ENCODE data around the gene RPS21. TPM values are rescaled to one million over a fixed set of nuclear protein-coding genes. Genes with fewer than 3 reads are reported as not detected.

RPS21 gene
- total RNA-seq, 1 donor from 2014 or later, result 830 TPM

- DNase-seq (ENCODE audit: low spot score), result no peak
- peaks cover 48% of the 10 kb centered on the region for H3K4me1 Mint-ChIP-seq (ENCODE audit: low read depth)
- no peak for TF ChIP-seq CTCF (IDR thresholded peaks at IDR 0.05)
- H3K4me3 Mint-ChIP-seq (ENCODE audit: unreplicated experiment), result no peak overlapping the region
- peaks cover 4% of the 10 kb centered on the region for H3K9me3 Mint-ChIP-seq (ENCODE audit: low read depth)
- H3K27me3 Mint-ChIP-seq (ENCODE audit: low read depth), result no peaks in the 10 kb centered on the region
- H3K36me3 Mint-ChIP-seq (ENCODE audit: low read depth), result peaks cover 6% of the 10 kb centered on the region
- peak overlapping the region; percentile 17 for H3K27ac Mint-ChIP-seq (ENCODE audit: unreplicated experiment)
Observed at GRCh38 chr20:62381202-62381797, 5.6 kb upstream of the RPS21 start.

DNA sequence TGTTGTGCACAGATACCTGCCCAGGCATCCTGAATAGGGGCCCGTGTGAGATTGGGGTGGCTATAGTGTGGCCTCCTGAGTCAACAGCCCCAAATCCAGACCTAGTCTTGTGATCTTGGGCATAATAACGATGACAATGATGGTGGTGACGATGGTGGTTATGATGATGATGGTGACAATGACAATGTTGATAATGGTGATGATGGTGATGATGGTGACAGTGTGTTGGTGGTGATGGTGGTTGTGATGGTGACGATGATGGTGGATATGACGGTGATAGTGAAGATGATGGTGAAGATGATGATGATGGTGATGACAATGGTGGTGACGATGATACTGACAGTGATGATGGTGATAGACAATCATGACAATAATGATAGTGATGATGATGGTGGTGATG is 5.1 kb upstream of the RPS21 start:
- Mint-ChIP-seq H3K27me3 (ENCODE audit: low read depth) (no peaks in the 10 kb centered on the region), H3K9me3 (ENCODE audit: low read depth) (peaks cover 4% of the 10 kb centered on the region), H3K36me3 (ENCODE audit: low read depth) (peaks cover 6% of the 10 kb centered on the region), H3K4me1 (ENCODE audit: low read depth) (peaks cover 45% of the 10 kb centered on the region), H3K4me3 (ENCODE audit: unreplicated experiment) (no peak overlapping the region), H3K27ac (ENCODE audit: unreplicated experiment) (no peak overlapping the region)
- no peak for TF ChIP-seq CTCF (IDR thresholded peaks at IDR 0.05)
- no peak for DNase-seq (ENCODE audit: low spot score)

GRCh38 chr20:62382306-62383198 is 4.4 kb upstream of the RPS21 start:
- Mint-ChIP-seq H3K27ac (ENCODE audit: unreplicated experiment) (peak overlapping the region; percentile 49), H3K9me3 (ENCODE audit: low read depth) (peaks cover 4% of the 10 kb centered on the region), H3K4me3 (ENCODE audit: unreplicated experiment) (no peak overlapping the region), H3K36me3 (ENCODE audit: low read depth) (peaks cover 7% of the 10 kb centered on the region), H3K27me3 (ENCODE audit: low read depth) (no peaks in the 10 kb centered on the region), H3K4me1 (ENCODE audit: low read depth) (peaks cover 40% of the 10 kb centered on the region)
- no peak for DNase-seq (ENCODE audit: low spot score)
- TF ChIP-seq CTCF (IDR thresholded peaks at IDR 0.05), result peak; percentile 92

GRCh38 chr20:62387219-62387913 is 463 bp downstream of the RPS21 start:
- no peak for DNase-seq (ENCODE audit: low spot score)
- Mint-ChIP-seq H3K4me3 (ENCODE audit: unreplicated experiment) (peak overlapping the region; percentile 87), H3K27me3 (ENCODE audit: low read depth) (no peaks in the 10 kb centered on the region), H3K9me3 (ENCODE audit: low read depth) (no peaks in the 10 kb centered on the region), H3K4me1 (ENCODE audit: low read depth) (peaks cover 41% of the 10 kb centered on the region), H3K27ac (ENCODE audit: unreplicated experiment) (peak overlapping the region; percentile 85), H3K36me3 (ENCODE audit: low read depth) (peaks cover 10% of the 10 kb centered on the region)
- TF ChIP-seq CTCF (IDR thresholded peaks at IDR 0.05), result peak; percentile 18
